GM21576 (cell line): Measurements from ENCODE around the gene MTG2.

Experiments
- ATAC-seq: cut with Tn5 transposase; IDR thresholded peaks from one replicate; pipeline ENCODE4 v1.9.1; 2021; ENCODE audit warnings: mild to moderate bottlenecking, moderate library complexity; ENCODE audit not compliant: unreplicated experiment

Gene MTG2, protein sequence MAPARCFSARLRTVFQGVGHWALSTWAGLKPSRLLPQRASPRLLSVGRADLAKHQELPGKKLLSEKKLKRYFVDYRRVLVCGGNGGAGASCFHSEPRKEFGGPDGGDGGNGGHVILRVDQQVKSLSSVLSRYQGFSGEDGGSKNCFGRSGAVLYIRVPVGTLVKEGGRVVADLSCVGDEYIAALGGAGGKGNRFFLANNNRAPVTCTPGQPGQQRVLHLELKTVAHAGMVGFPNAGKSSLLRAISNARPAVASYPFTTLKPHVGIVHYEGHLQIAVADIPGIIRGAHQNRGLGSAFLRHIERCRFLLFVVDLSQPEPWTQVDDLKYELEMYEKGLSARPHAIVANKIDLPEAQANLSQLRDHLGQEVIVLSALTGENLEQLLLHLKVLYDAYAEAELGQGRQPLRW

DNA sequence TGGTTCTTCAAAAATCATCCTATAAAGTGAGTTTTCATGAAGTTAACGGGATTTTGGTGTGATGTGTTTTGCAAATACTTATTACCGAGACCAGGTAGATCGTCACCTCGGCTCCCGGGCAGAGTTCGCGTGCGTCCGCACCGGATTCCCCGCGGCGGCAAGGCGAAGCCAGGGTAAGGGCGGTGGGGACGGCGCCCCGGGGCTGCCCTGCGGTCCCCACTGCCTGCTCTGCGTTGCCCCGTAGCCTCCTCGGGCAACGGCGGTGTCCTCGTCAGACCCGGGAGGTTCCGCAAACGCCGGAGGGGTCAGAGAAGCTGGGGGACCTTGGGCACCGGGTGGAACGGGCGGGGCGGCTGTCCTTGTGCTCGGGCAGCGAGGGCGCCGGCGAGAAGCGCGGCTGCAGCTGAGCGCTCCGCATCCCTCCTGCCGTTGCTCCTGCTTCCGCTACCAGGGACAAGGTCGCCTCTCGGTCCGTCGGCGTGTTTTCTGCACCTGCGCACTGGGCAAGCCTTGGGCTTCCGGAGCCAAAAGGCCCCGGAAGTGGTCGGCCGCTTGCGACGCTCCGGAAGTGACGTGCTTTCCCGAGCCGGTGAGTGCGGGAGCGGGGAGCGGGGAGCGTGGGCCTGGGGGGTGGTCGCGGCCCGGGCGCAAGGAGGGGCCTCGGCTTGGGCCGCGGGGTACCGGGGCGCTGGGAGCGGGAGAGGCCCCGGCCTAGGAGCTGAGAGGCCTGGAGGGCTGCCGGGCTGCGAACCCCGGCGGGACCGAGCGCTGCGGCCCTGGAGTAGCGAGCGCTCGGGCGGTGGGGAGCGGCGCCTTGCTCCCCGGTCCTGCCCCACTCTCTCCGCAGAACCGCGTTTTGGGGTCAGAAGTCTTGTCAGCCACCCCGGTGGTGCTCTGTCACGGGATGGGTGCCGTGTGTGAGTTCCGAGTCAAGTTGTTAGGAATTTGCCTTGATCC lies at the start of gene MTG2:
MTG2 (plus strand) TSS at position 560 of the 957 bp plus-strand sequence. CDS start 10,393 bp downstream, outside the sequence.
- peak; percentile 90 for ATAC-seq

DNA sequence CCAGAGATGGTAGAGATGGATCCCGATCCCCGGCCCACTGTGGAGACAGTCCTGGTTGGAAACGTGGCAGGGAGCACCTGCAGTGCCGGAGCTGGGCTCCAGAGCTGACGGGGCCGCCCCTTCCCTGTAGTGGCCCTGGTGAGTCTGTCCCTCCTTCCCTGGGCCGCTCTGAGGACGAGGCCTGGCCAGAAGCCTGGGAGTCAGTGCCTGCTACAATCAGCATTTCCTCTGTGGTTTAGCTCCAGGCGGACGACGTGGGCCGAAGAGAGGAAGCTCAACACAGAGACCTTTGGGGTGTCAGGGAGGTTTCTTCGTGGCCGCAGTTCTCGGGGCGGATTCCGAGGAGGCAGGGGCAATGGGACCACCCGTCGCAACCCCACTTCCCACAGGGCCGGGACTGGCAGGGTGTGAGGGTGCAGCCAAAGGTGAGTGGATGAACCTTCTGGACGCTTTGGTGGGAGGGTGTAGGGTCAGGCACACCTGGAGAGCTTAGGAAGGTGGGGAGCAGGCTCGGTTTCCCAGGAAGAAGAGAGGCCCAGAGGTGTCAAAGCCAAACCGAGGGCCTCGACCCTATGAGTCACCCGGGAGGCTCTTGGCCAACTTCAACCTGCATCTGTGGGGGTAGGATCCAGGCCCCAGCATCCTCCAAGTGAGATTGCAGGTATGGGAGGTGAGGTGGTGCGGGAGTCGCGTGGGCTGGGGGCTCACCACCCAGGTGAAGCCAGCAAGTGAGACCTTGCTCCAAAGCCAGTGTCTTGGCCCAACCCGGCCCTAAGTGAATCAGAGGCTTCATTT lies 49.6 kb upstream of the MTG2 start:
- no peak for ATAC-seq

DNA sequence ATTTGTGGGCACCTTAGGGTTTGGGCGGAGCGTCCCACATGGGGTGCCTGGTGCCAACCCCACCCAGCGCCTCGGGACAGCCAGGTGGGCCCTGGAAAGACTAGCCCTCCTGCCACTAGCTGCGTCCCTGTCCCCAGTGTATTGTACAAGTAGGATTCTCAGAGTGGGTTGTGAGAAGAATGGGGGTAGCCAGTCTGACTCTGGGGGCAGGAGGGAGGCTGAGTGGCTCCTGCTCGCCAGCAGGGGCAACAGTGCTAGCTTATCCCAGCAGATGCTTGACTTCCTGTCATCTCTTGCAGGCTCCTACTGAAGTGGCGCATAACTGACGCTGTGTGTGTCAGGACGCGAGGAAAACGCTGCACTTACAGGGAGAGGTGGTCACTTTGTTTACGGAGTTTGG lies 49.0 kb upstream of the MTG2 start:
- ATAC-seq = no peak

DNA sequence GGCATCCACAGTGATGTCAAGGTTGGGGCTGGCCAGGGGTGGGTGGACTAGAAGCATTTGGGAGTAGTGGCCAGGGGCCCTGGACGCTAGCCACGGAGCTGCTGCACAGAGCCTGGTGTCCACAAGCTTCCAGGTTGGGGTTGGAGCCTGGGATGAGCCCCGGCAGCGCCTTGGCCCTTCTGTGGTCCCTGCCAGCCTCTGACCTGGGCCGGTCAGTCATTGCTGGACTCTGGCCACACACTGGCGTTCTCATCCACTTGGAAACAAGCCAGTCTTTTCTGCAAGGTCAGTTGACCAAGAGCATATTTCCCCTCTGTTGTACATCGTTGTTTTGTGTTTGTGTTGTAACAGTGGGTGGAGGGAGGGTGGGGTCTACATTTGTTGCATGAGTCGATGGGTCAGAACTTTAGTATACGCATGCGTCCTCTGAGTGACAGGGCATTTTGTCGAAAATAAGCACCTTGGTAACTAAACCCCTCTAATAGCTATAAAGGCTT lies 48.0 kb upstream of the MTG2 start:
- no peak for ATAC-seq

DNA sequence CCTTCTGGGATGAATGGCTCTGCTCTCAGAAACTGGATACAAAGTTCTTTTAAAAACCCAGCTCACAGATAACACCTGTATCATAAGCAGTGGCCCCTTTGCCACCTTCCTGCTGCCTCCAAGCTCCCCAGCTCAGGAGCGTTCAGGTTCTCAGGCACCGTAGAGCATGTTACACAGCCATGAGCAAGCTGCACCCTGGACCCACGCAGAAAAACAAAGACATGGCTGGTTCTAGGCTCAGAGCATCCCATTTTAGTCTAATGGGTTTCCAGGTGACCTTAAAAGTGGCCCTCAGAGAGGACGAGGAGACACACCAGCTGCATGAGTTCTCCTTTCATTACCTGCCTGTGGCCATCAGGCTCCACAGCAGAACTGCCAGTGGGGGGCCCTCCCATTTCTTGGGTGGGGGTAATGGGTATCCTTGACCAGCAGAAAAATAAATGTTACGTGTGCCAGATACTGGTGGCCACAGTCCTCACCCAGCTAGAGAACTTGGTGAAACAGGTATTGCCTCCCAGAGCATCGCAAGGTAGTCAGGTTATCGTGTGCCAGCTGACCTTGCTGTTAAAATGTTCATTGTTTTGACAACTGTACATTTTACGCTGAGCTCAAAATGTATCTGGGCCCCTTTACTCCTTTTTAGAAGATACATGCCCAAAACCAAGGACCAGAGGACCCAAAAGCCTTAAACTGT lies 47.1 kb upstream of the MTG2 start:
- ATAC-seq = no peak

DNA sequence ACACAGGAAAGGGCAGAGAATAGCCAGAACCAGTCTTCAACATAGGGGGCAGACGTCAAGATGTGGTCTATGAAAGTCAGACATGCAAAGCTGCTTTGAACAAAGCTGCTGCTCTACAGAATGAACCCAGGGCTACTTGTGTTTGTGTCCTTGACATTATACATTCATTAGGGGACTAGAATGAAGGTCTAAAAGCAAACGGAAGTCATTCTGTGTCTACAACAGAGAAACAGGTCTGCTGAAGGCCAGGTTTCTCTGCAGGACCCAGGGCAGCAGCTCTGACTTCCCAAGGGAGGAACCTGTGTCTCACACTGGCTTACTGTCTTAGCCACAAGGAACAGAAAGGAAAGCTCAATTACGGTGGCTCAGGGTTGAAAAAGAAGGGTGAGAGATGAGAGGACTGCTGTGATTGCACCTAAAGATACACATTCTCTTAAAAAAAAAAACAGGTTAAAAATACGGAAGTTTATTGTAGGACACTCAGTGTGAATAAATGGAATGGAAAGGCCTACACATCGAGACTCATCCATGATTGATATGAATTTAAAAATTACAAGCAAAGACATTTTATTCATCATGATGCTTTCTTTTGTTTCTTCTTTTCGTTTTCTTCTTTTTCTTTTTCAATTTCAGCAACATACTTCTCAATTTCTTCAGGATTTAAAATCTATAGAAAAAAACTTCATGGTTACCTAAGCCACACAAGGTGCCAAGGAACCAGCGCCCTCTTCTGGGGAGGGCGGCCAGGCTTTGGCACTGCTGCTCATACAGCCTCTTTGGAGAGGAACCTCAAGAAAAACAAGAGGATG lies 46.3 kb upstream of the MTG2 start:
- ATAC-seq = no peak

DNA sequence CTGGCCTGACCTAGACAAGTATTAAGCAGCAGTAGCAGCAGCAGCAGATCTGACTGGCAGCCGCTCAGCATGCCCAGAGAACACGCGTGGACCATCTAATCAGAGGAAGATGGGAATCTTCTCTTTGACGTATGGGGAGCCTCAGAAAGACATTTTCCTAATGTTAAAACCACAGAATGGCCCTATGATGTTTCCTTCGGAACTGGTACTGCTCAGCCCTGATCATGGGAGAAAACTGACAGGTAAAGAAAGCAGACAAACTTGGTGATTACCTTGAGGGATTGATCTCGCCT lies 45.8 kb upstream of the MTG2 start:
- no peak for ATAC-seq

DNA sequence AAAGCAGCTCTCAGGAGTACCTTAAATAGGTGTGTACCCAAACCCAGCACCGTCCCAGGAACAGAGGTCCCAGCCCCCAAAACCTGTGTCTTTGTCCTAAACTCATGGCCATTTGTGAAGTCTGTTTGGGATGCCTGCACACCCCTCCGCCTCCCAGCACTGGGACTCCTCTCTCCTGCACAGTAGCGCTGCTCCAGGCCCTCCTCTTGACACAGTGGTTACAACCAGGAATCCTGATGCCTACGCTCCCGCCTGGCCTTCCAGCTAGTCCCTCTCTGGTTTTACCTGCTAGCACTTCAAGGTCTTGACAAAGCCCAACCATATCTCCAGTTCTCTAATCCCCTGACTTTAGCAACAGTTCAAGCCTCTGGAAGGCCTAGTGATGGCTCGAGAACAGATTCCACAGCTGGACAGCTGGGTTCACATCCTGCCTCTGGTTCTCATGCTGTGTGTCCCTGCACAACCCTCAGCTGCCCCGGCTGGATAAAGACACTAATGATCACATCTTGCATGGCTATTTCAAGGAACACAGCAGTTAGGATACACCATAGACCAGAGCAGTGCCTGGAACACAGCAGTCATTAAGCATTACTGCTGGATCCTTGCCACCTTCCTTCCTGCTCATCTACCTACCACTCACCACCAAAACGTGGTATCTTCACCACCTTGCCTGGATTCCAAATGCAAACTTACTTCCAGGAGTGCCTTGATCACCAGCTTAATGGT lies 45.2 kb upstream of the MTG2 start:
- no peak for ATAC-seq

DNA sequence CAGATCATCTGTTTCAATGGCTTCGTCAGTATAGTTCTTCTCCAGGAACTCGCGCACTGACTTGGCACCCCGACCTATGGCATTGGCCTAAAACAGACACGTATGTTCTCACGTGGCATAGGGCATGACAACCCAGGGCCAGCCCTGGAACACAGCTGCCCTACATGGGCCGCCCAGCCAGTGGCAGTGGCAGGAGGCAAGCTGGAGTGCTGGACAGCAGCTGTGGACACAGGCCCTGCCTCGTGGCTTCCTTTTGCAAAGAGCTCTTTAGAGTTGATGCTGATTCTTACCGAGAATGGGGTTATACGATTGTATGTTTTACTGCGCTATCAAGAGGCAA lies 44.7 kb upstream of the MTG2 start:
- no peak for ATAC-seq

DNA sequence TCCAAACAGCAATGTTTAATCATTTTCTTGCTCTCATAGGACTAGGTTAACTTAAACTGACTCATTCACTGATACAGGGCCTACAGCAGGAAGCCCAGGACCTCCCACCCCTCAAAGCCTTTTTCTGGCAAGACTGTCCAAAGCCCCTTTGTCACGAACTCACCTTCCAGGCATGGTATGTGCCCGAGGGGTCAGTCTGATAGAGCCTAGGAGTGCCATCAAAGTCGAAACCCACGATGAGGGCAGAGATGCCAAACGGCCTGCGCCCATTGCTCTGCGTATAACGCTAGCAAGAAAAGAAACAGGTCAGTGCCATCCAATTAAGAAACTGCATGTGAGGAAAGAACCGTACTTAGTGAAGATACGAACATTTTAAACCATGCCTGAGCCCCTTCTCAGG lies 43.9 kb upstream of the MTG2 start:
- ATAC-seq = no peak

DNA sequence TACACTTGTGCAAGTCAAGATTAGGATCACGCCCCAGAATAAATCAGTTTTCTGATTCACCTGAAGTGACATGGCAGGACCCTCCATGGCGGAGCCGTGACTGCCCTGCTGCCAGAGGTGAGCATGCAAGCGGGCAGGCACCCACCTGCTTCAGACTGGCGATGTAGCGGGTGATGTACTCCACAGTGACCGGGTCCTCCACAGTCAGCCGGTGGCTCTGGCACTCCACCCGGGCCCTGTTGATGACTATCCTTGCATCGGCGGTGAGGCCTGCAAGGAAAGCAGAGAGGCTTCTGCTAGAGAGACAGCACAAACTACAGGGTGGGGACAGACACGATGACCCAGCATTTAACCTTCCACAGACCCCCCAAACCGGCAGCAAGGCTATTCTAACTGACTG lies 43.2 kb upstream of the MTG2 start:
- no peak for ATAC-seq

DNA sequence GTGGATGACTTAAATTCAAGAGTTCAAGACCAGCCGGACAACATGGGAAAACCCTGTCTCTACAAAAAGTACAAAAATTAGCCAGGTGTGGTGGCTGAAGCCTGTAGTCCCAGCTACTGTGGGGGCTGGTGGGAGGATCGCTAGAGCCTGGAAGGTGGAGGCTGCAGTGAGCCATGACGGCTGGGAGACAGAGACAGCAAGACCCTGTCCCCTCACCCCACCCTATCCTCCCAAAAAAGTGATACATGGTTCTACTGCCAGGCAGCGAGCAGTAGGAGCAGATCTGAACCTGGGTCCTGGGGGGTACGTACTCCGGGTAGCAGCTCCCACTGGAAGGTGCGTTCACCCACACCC lies 41.8 kb upstream of the MTG2 start:
- no peak for ATAC-seq

DNA sequence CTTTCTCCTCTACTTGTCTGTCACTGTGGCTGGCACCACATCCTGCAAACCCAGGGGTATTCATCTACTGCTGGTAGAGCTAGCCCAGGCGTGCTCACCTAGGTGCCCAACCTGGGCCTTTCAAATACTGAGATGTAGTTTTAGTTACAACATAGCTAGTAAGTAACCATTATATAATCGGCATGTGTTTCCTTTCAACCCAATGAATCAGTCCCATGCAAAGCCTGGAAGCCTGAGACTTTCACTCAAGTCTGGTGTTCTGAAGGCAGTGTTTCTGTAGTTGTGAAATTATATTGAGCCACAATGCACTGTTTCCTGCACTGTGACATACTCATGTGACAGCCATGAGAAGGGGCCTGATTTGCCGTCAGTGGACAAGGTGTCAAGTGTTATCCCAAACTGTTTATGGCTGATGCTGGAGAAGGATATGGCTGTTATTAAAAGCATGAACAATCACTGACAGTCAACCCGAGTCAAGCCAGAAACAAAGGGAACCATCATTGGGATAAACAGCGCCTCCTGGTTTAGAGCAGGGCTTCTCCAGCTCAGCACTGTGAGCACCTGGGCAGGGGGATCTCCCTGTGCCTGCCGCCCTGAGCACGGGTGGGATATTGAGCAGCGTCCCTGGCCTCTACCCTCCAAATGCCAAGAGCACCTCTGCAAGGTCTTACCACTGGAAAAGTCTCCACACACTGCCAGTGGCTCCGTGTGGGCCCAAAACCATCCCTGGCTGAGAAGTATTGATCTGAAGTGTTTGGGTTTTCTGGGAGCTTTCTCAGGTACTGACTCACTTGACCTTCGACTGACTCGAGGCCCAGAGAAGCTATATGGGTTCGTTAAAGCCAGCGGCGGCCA lies 41.2 kb upstream of the MTG2 start:
- ATAC-seq = no peak

DNA sequence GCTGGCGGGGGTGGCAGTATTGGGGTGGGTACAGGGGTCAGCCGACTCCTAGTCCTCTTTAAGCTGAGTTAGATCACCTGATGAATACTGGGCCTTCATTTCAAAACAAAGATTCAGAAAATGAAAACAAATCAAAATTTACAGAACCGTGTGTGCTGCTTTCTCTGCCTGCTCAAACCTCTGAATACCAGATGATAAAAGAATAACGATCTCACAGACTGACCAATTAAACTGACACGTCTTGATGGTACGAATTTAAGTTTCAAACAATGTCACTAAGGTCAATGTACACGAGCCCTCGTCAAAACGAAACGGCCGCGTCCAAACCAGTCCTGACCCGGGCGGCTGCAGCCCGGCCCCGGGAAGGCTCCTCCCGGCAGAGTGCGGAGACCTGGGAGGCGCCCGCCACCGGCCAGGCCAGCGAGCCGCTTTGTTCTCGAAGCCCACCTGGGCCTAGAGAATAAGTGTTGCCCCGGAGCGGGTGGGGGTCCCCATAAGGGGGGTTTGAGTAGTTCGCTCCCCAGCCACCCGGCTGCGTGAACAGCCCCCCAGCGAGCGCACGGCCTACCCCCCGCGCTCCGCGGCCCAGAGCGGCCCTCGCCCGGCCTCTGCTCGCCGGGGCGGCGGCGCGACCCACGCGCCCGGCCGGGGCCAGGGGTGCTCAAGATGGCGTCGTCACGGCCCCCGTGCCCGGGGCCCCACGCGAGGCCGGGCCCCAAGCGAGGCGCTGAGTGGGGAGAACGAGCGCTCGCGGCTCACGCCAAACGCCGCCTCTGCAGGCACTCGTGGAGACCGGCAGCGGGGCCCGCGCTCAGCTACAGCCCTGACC lies 40.4 kb upstream of the MTG2 start:
- peak; percentile 2 for ATAC-seq

DNA sequence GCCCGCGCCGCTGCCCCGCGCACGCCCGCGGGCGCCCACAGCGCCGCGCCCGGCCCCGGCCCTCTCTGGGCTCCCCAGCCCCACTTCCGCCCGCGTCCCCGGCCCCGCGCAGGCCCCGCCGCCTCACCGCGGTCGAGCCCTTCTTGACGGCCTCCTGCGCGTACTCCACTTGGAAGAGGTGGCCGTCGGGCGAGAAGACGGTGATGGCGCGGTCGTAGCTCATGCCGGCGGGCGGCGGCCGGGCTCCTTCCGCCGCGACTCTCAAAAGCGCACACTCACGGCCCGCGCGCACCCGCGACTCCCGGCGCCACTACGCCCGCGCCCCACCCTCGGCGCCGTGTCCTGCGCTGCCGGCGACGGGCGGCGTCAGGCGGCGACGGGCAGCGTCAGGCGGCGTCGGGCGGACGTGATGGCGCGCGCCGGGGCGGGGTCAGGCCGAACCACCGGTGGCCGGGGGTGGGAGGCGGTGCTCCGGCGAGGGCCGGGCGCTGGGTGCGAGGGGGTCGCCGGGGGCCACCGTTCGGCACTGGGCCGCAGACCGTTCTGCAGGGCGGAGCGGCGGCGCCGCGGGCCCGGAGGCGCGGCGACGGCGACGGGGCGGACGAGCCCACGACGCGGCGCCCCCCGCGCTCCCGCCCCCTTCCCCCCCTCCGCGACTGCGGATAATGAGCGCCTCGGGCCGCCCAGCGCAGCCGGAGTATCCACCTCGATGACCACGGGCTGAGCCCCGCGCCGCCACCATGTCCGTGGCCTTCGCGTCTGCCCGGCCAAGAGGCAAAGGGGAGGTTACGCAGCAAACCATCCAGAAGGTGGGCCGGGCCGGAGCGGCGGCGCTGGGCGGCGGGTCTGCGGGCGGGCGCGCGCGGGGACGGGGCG lies 39.5 kb upstream of the MTG2 start, which contains the start of the genes PSMA7 and SS18L1:
PSMA7 (minus strand) TSS at position 314 of the 876 bp plus-strand sequence; CDS start at position 223, 91 bp downstream.
SS18L1 (plus strand) TSS at position 689 of the 876 bp plus-strand sequence; CDS start at position 741, 52 bp downstream.
- ATAC-seq = peak; percentile 67
